ENCODE measurements around the gene TMA7B. TPM values are rescaled to one million over a fixed set of nuclear protein-coding genes. Genes with fewer than 3 reads are reported as not detected.
A peak's percentile ranks its signal among the peaks of the same experiment; 100 is the strongest.

Gene TMA7B
- total RNA-seq, 1 donor from 2014 or later = not detected

- TF ChIP-seq CTCF (conservative IDR thresholded peaks at IDR 0.05; ENCODE audit: low read depth, low read length) = no peak
- H3K4me3 ChIP-seq (ENCODE audit: low read depth, low read length) = no peak overlapping the region
- DNase-seq (ENCODE audit: low read depth) = no peak
These were observed 22.3 kb upstream of the TMA7B start for GRCh38 chr22:39937906-39938305.

- no peak for DNase-seq (ENCODE audit: low read depth)
- no peak overlapping the region for H3K4me3 ChIP-seq (ENCODE audit: low read depth, low read length)
- TF ChIP-seq CTCF (conservative IDR thresholded peaks at IDR 0.05; ENCODE audit: low read depth, low read length) = no peak
These were observed 21.6 kb upstream of the TMA7B start for GRCh38 chr22:39938509-39939111.

- TF ChIP-seq CTCF (conservative IDR thresholded peaks at IDR 0.05; ENCODE audit: low read depth, low read length) = no peak
- no peak overlapping the region for H3K4me3 ChIP-seq (ENCODE audit: low read depth, low read length)
- DNase-seq (ENCODE audit: low read depth) = no peak
These were observed 20.4 kb upstream of the TMA7B start for GRCh38 chr22:39939830-39940229.

- no peak for DNase-seq (ENCODE audit: low read depth)
- peak; percentile 3 for TF ChIP-seq CTCF (conservative IDR thresholded peaks at IDR 0.05; ENCODE audit: low read depth, low read length)
- H3K4me3 ChIP-seq (ENCODE audit: low read depth, low read length) = no peak overlapping the region
These were observed 19.4 kb upstream of the TMA7B start for GRCh38 chr22:39940757-39941305.

- no peak for DNase-seq (ENCODE audit: low read depth)
- TF ChIP-seq CTCF (conservative IDR thresholded peaks at IDR 0.05; ENCODE audit: low read depth, low read length) = no peak
- no peak overlapping the region for H3K4me3 ChIP-seq (ENCODE audit: low read depth, low read length)
These were observed 18.6 kb upstream of the TMA7B start for GRCh38 chr22:39941601-39942000.

GRCh38 chr22:39942439-39943230 lies 17.6 kb upstream of the TMA7B start:
- no peak for DNase-seq (ENCODE audit: low read depth)
- no peak for TF ChIP-seq CTCF (conservative IDR thresholded peaks at IDR 0.05; ENCODE audit: low read depth, low read length)

More at GRCh38 chr22:39942439-39943230, 17.6 kb upstream of the TMA7B start:
- H3K4me3 ChIP-seq (ENCODE audit: low read depth, low read length) = no peak overlapping the region
